ENCODE data around the gene MUC4. TPM values are rescaled to one million over a fixed set of nuclear protein-coding genes. Genes with fewer than 3 reads are reported as not detected.

The MUC4 gene
- total RNA-seq, 2 donors from 2014 or later: 0.35 to 2.3 TPM

- H3K9me3 ChIP-seq (ENCODE audit: control insufficient read depth, low read length): no peaks in the 10 kb centered on the region
- Mint-ChIP-seq H3K9me3 (peaks cover 2% of the 10 kb centered on the region), H3K27ac (no peak overlapping the region), H3K27me3 (ENCODE audit: insufficient read depth) (no peaks in the 10 kb centered on the region), H3K4me1 (peaks cover 32% of the 10 kb centered on the region), H3K36me3 (ENCODE audit: low read depth) (peaks cover 21% of the 10 kb centered on the region), H3K4me3 (no peak overlapping the region)
- no peak overlapping the region for H3K4me3 ChIP-seq (ENCODE audit: low read length)
- no peak for DNase-seq
- no peak for TF ChIP-seq CTCF (conservative IDR thresholded peaks at IDR 0.05)
- H3K4me1 ChIP-seq (ENCODE audit: control insufficient read depth, insufficient read depth, low read length): peaks cover 13% of the 10 kb centered on the region
- H3K9ac ChIP-seq (ENCODE audit: extremely low read depth, low read length, poor library complexity, severe bottlenecking): no peak overlapping the region
- H3K36me3 ChIP-seq (ENCODE audit: control insufficient read depth, insufficient read depth, low read length): peaks cover 6% of the 10 kb centered on the region
- H3K27me3 ChIP-seq (ENCODE audit: control insufficient read depth, insufficient read depth, low read length, poor library complexity, severe bottlenecking): no peaks in the 10 kb centered on the region
- 82 to 83% methylated on average over 6 of the region's 6 CpGs for WGBS, 2 experiments (ENCODE audit: insufficient coverage in 1 of 2, insufficient read length in 1 of 2)
- H3K27ac ChIP-seq (ENCODE audit: low read depth, low read length): no peak overlapping the region
Measured at GRCh38 chr3:195699860-195700259, 111.9 kb downstream of the MUC4 start.

GRCh38 chr3:195699388-195699771, 112.3 kb downstream of the MUC4 start:
- Mint-ChIP-seq H3K4me3 (no peak overlapping the region), H3K27ac (no peak overlapping the region), H3K36me3 (ENCODE audit: low read depth) (peaks cover 21% of the 10 kb centered on the region), H3K9me3 (peaks cover 2% of the 10 kb centered on the region), H3K4me1 (peaks cover 27% of the 10 kb centered on the region), H3K27me3 (ENCODE audit: insufficient read depth) (no peaks in the 10 kb centered on the region)
- H3K4me3 ChIP-seq (ENCODE audit: low read length): no peak overlapping the region
- no peak for DNase-seq
- 96 to 97% methylated on average over 2 of the region's 2 CpGs for WGBS, 2 experiments (ENCODE audit: insufficient coverage in 1 of 2, insufficient read length in 1 of 2)
- H3K4me1 ChIP-seq (ENCODE audit: control insufficient read depth, insufficient read depth, low read length): peaks cover 13% of the 10 kb centered on the region
- H3K27ac ChIP-seq (ENCODE audit: low read depth, low read length): no peak overlapping the region
- H3K27me3 ChIP-seq (ENCODE audit: control insufficient read depth, insufficient read depth, low read length, poor library complexity, severe bottlenecking): no peaks in the 10 kb centered on the region
- H3K36me3 ChIP-seq (ENCODE audit: control insufficient read depth, insufficient read depth, low read length): peaks cover 9% of the 10 kb centered on the region
- no peaks in the 10 kb centered on the region for H3K9me3 ChIP-seq (ENCODE audit: control insufficient read depth, low read length)
- H3K9ac ChIP-seq (ENCODE audit: extremely low read depth, low read length, poor library complexity, severe bottlenecking): no peak overlapping the region
- TF ChIP-seq CTCF (conservative IDR thresholded peaks at IDR 0.05): no peak

GRCh38 chr3:195698647-195699387, 112.9 kb downstream of the MUC4 start:
- DNase-seq: peak; percentile 81
- Mint-ChIP-seq H3K4me3 (no peak overlapping the region), H3K4me1 (peaks cover 25% of the 10 kb centered on the region), H3K36me3 (ENCODE audit: low read depth) (peaks cover 27% of the 10 kb centered on the region), H3K9me3 (peaks cover 2% of the 10 kb centered on the region), H3K27ac (peak overlapping the region; percentile 23), H3K27me3 (ENCODE audit: insufficient read depth) (no peaks in the 10 kb centered on the region)
- H3K27me3 ChIP-seq (ENCODE audit: control insufficient read depth, insufficient read depth, low read length, poor library complexity, severe bottlenecking): no peaks in the 10 kb centered on the region
- 49 to 59% methylated on average over 5 of the region's 5 CpGs for WGBS, 2 experiments (ENCODE audit: insufficient coverage in 1 of 2, insufficient read length in 1 of 2)
- H3K36me3 ChIP-seq (ENCODE audit: control insufficient read depth, insufficient read depth, low read length): peaks cover 9% of the 10 kb centered on the region
- no peaks in the 10 kb centered on the region for H3K9me3 ChIP-seq (ENCODE audit: control insufficient read depth, low read length)
- H3K9ac ChIP-seq (ENCODE audit: extremely low read depth, low read length, poor library complexity, severe bottlenecking): no peak overlapping the region
- peak overlapping the region; percentile 21 for H3K27ac ChIP-seq (ENCODE audit: low read depth, low read length)
- H3K4me3 ChIP-seq (ENCODE audit: low read length): no peak overlapping the region
- TF ChIP-seq CTCF (conservative IDR thresholded peaks at IDR 0.05): no peak
- H3K4me1 ChIP-seq (ENCODE audit: control insufficient read depth, insufficient read depth, low read length): peaks cover 13% of the 10 kb centered on the region
